ENCODE measurements around the gene ADARB1. TPM values are rescaled to one million over a fixed set of nuclear protein-coding genes. Genes with fewer than 3 reads are reported as not detected.

Gene ADARB1
- total and polyA plus RNA-seq, 9 of the 15 experiments (the other 6 are each of a cell fraction or from before 2014, with no cell fraction given) = 6.7 to 16.0 (median 8.3) TPM

- TF ChIP-seq TOE1 (IDR thresholded peaks at IDR 0.05; ENCODE audit: borderline replicate concordance) (no peak), TOE1 (CRISPR knock-in tag; IDR thresholded peaks at IDR 0.05; ENCODE audit: borderline replicate concordance, low read depth) (no peak), ZFP36 (IDR thresholded peaks at IDR 0.05; ENCODE audit: low read depth, low read length, partially characterized antibody) (peak; percentile 15), BCL6 (CRISPR knock-in tag; IDR thresholded peaks at IDR 0.05) (0 out of 2 replicates have a peak, but pooled peaks have one; percentile 49), SRSF1 (IDR thresholded peaks at IDR 0.05; ENCODE audit: low read depth, low read length) (no peak), MAZ (CRISPR knock-in tag; conservative IDR thresholded peaks at IDR 0.05 in 1 of 2, IDR thresholded peaks at IDR 0.05 in 1 of 2) (no peak; a peak in 1 of 4 replicates), ZNF318 (IDR thresholded peaks at IDR 0.05; ENCODE audit: borderline replicate concordance in 1 of 2, low read depth in 1 of 2) (no peak), LARP7 (IDR thresholded peaks at IDR 0.05) (no peak), CREB3 (tag; conservative IDR thresholded peaks at IDR 0.05; ENCODE audit: low read depth) (0 out of 2 replicates have a peak, but pooled peaks have one; percentile 40), FOSL1 (tag; conservative IDR thresholded peaks at IDR 0.05) (peak; percentile 58), HNRNPH1 (optimal IDR thresholded peaks at IDR 0.05; ENCODE audit: low read depth, low read length) (no peak), FOXA1 (IDR thresholded peaks at IDR 0.05; ENCODE audit: borderline replicate concordance) (no peak), USF2 (CRISPR knock-in tag; IDR thresholded peaks at IDR 0.05) (no peak), MCM3 (IDR thresholded peaks at IDR 0.05) (no peak), MCM5 (IDR thresholded peaks at IDR 0.05; ENCODE audit: low read depth) (no peak), C11orf30 (IDR thresholded peaks at IDR 0.05; ENCODE audit: low read depth) (no peak)
Measured at GRCh38 chr21:45256912-45257672, 182.7 kb downstream of the ADARB1 start (continued).

All from K562 (cell line).